IMR-90 (cell line): ENCODE results near the gene ALDH1A2.

ENCODE experiments used
- BHLHE40 ChIP-seq: fragments of 150-350 bp; IDR thresholded peaks from 2 replicates; pipeline ENCODE4 v1.6.1; 2016; ENCODE audit warnings: mild to moderate bottlenecking, low read depth, low read length
- FOS ChIP-seq: fragments of 150-350 bp; IDR thresholded peaks from 2 replicates; pipeline ENCODE4 v1.6.1; 2016; ENCODE audit warnings: low read depth, low read length
- POLR2A ChIP-seq: IDR thresholded peaks from 2 replicates; pipeline ENCODE4 v1.6.1; 2012; ENCODE audit warnings: mild to moderate bottlenecking, low read depth, low read length
- RAD21 ChIP-seq: IDR thresholded peaks from 2 replicates; pipeline ENCODE4 v1.6.1; 2012; ENCODE audit warnings: low read length, improper control_type of control experiment
- RFX5 ChIP-seq: IDR thresholded peaks from 2 replicates; pipeline ENCODE4 v1.8.0; 2012; ENCODE audit warnings: low read depth, mild to moderate bottlenecking, low read length, moderate library complexity
- TF ChIP-seq, protein P1 (sequence below): conservative IDR thresholded peaks from 2 replicates; pipeline ENCODE4 v1.5.1; 2012; ENCODE audit warnings: mild to moderate bottlenecking, low read depth, low read length, improper control_type of control experiment
- TF ChIP-seq, protein P2 (sequence below): fragments of 150-350 bp; IDR thresholded peaks from 2 replicates; pipeline ENCODE4 v1.6.1; 2016; ENCODE audit warnings: low read depth, mild to moderate bottlenecking, low read length, moderate library complexity, borderline replicate concordance

DNA sequence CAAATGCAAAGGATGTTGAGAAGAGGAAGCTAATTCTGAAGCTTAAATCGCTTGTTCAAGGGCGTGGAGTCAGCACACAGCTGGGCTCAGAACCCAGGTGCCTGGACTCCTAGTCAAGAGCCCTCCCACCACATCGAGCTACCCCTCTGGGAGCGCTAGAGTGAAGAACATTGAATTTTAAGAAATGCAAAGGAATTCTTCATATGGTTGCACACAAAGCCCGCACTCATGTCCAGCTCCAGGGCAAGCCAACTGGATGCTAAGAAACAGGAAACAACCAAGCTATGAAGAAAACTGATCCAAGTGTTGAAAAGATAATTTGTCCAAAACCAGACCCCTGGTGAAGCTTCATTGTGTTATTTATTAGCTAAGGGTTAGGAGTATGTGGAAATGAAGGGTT is 122.3 kb downstream of the ALDH1A2 start:
- TF ChIP-seq, protein P1, sequence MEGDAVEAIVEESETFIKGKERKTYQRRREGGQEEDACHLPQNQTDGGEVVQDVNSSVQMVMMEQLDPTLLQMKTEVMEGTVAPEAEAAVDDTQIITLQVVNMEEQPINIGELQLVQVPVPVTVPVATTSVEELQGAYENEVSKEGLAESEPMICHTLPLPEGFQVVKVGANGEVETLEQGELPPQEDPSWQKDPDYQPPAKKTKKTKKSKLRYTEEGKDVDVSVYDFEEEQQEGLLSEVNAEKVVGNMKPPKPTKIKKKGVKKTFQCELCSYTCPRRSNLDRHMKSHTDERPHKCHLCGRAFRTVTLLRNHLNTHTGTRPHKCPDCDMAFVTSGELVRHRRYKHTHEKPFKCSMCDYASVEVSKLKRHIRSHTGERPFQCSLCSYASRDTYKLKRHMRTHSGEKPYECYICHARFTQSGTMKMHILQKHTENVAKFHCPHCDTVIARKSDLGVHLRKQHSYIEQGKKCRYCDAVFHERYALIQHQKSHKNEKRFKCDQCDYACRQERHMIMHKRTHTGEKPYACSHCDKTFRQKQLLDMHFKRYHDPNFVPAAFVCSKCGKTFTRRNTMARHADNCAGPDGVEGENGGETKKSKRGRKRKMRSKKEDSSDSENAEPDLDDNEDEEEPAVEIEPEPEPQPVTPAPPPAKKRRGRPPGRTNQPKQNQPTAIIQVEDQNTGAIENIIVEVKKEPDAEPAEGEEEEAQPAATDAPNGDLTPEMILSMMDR, result no peak
- no peak for TF ChIP-seq RFX5
- no peak for TF ChIP-seq POLR2A
- TF ChIP-seq RAD21, result no peak
- TF ChIP-seq, protein P2, sequence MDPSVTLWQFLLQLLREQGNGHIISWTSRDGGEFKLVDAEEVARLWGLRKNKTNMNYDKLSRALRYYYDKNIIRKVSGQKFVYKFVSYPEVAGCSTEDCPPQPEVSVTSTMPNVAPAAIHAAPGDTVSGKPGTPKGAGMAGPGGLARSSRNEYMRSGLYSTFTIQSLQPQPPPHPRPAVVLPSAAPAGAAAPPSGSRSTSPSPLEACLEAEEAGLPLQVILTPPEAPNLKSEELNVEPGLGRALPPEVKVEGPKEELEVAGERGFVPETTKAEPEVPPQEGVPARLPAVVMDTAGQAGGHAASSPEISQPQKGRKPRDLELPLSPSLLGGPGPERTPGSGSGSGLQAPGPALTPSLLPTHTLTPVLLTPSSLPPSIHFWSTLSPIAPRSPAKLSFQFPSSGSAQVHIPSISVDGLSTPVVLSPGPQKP, result no peak
- TF ChIP-seq FOS, result no peak
- no peak for TF ChIP-seq BHLHE40
